Liver (tissue), 3 donors: Measurements from ENCODE around the gene ECSIT.
"Not testable (repeated sequence)": the region's sequence is repeated elsewhere in the genome, so short reads cannot be mapped to it uniquely, and the experiment has no call there.

Source experiments
- GABPA ChIP-seq, 2 donors: IDR thresholded peaks in 1 of 2; conservative IDR thresholded peaks in 1 of 2; 2 replicates each; pipeline ENCODE4 v1.6.1; 2016; ENCODE audit warnings: antibody characterized with exemption in 2 of 2, mild to moderate bottlenecking in 1 of 2, moderate library complexity in 1 of 2
- RAD21 ChIP-seq, 2 donors: IDR thresholded peaks; 2 replicates each; pipeline ENCODE4 v1.6.1; 2016; ENCODE audit warnings: antibody characterized with exemption in 2 of 2, mild to moderate bottlenecking in 2 of 2
- TAF1 ChIP-seq: conservative IDR thresholded peaks from 2 replicates; pipeline ENCODE4 v1.6.1; 2016; ENCODE audit warnings: antibody characterized with exemption, mild to moderate bottlenecking
- TF ChIP-seq, protein P1 (sequence below): fragments of 150-350 bp; IDR thresholded peaks from 2 replicates; pipeline ENCODE4 v1.5.1; 2017; ENCODE audit warnings: improper control_type of control experiment, low read depth, low read length; ENCODE audit not compliant: missing input control
- donor health status: healthy.
- donor health status: healthy.

DNA sequence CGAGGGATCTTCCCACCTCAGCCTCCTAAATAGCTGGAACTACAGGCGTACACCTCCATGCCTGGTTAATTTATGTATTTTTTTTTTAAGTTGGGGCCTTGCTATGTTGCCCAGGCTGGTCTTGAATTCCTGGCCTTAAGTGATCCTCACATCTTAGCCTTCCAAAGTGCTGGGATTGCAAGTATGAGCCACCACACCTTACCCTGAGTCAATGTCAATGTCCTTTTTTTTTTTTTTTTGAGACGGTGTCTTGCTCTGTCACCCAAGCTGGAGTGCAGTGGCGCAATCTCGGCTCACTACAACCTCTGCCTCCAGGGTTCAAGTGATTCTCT lies 36.7 kb upstream of the ECSIT start:
- TF ChIP-seq, protein P1, sequence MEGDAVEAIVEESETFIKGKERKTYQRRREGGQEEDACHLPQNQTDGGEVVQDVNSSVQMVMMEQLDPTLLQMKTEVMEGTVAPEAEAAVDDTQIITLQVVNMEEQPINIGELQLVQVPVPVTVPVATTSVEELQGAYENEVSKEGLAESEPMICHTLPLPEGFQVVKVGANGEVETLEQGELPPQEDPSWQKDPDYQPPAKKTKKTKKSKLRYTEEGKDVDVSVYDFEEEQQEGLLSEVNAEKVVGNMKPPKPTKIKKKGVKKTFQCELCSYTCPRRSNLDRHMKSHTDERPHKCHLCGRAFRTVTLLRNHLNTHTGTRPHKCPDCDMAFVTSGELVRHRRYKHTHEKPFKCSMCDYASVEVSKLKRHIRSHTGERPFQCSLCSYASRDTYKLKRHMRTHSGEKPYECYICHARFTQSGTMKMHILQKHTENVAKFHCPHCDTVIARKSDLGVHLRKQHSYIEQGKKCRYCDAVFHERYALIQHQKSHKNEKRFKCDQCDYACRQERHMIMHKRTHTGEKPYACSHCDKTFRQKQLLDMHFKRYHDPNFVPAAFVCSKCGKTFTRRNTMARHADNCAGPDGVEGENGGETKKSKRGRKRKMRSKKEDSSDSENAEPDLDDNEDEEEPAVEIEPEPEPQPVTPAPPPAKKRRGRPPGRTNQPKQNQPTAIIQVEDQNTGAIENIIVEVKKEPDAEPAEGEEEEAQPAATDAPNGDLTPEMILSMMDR: not testable (repeated sequence)
- not testable (repeated sequence) for TF ChIP-seq TAF1; GABPA (IDR thresholded peaks at IDR 0.05 in 1 of 2, conservative IDR thresholded peaks at IDR 0.05 in 1 of 2); RAD21 (IDR thresholded peaks at IDR 0.05)
